Adrenal gland (tissue), 12 donors: ENCODE data around the gene IVNS1ABP. TPM values are rescaled to one million over a fixed set of nuclear protein-coding genes. Genes with fewer than 3 reads are reported as not detected.
"Not testable (repeated sequence)": the region's sequence is repeated elsewhere in the genome, so short reads cannot be mapped to it uniquely, and the experiment has no call there.

Experiments used
- DNase-seq, 7 donors: peaks; one replicate each; pipeline ENCODE4 v3.0.0-alpha.2; 2019 to 2020
- H3K27ac ChIP-seq, 5 donors: fragments of 200-600 bp; sonication (generic) in 4 of 5; 1 replicate in 3 of 5; 2 replicates in 2 of 5; pipeline versions ENCODE4 v1.5.1 to v1.8.0; 2016 to 2020; ENCODE audit warnings: mild to moderate bottlenecking in 1 of 5
- H3K27me3 ChIP-seq: fragments of 200-600 bp; 2 replicates; pipeline ENCODE4 v1.8.0; 2021
- H3K36me3 ChIP-seq, 2 donors: fragments of 200-600 bp; replicated peaks in 1 of 2; 1 replicate in 1 of 2; 2 replicates in 1 of 2; pipeline versions ENCODE4 v1.5.1 to v1.8.0; 2018 to 2022
- H3K4me1 ChIP-seq, 2 donors: fragments of 200-600 bp; replicated peaks in 1 of 2; 1 replicate in 1 of 2; 2 replicates in 1 of 2; pipeline versions ENCODE4 v1.5.1 to v1.8.0; 2018 to 2021
- H3K4me3 ChIP-seq, 4 donors: fragments of 200-600 bp; sonication (generic) in 3 of 4; one replicate each; pipeline ENCODE4 v1.5.1; 2016 to 2018
- H3K9me3 ChIP-seq, 3 donors: fragments of 200-600 bp; sonication (generic) in 1 of 3; replicated peaks in 1 of 3; 1 replicate in 2 of 3; 2 replicates in 1 of 3; pipeline versions ENCODE4 v1.5.1 to v1.8.0; 2016 to 2021
- POLR2A ChIP-seq, 2 donors: fragments of 450-650 bp; IDR thresholded peaks; one replicate each; pipeline ENCODE4 v1.6.1; 2017; ENCODE audit warnings: antibody characterized with exemption in 2 of 2, mild to moderate bottlenecking in 2 of 2, moderate library complexity in 1 of 2
- WGBS, 4 donors: extraction: QIAGEN DNeasy Blood & Tissue Kit in 2 of 4; methylation state at CpG; one replicate each; pipeline versions ENCODE4 v1.1.5 to v1.1.7; 2013 to 2017; 5-methylcytosine and 5-hydroxymethylcytosine counted together
- intact Hi-C, 2 donors: fragments of 100-400 bp; cut with DNase I; formaldehyde crosslinking; loops; one replicate each; pipeline versions ENCODE4 v1.14.1 to v1.15.0; 2022 to 2023
- polyA plus RNA-seq, 3 donors: library from polyadenylated mRNA; stranded (reverse); fragments of 200-250 nt in 2 of 3; fragments of 350-450 nt in 1 of 3; fragmentation: Illumina TruSeq in 1 of 3; extraction: RNeasy Lipid Tissue Mini Kit (QIAGEN cat#74804) in 1 of 3; gene quantifications; one replicate each; pipeline ENCODE4 v1.2.3, GENCODE V29; 2013 to 2014
- total RNA-seq, 9 donors: library from RNA; depleted of rRNA in 4 of 9; stranded (reverse); fragments of >200 nt in 4 of 9; fragments of 120-200 nt in 1 of 9; fragmentation: NEBNext Ultra II Directional in 1 of 9; extraction: Animal tissue kit (Norgen Biotek cat#: 25700) in 1 of 9; gene quantifications; one replicate each; pipeline versions ENCODE4 v1.1.0 to v1.2.4, GENCODE V29; 2013 to 2023
- TF ChIP-seq, protein P1 (sequence below), 6 experiments: fragments of 450-650 bp in 4 of 6; fragments of 200-600 bp in 2 of 6; sonication (generic) in 1 of 6; IDR thresholded peaks; 1 replicate in 5 of 6; 2 replicates in 1 of 6; pipeline versions ENCODE4 v1.5.1 to v1.8.0; 2016 to 2021; ENCODE audit warnings: antibody characterized with exemption in 6 of 6, mild to moderate bottlenecking in 2 of 6, moderate library complexity in 1 of 6
- donor health status: healthy with polysubstance abuse.
- donor health status: Bipolar disorder and iron deficiency.
- donor health status: DM: yes; HTN: yes; CAD: no.
- donor health status: DM: no; HTN: no; CAD: no.
- donor health status: DM: no; HTN: no; CAD: no.
- donor health status: DM: yes; HTN: yes; CAD: no.

Gene IVNS1ABP
- total and polyA plus RNA-seq, 12 donors: 20.4 to 119 (median 40.5) TPM

GRCh38 chr1:185260611-185261010 is 56.4 kb downstream of the IVNS1ABP start:
- TF ChIP-seq, protein P1, sequence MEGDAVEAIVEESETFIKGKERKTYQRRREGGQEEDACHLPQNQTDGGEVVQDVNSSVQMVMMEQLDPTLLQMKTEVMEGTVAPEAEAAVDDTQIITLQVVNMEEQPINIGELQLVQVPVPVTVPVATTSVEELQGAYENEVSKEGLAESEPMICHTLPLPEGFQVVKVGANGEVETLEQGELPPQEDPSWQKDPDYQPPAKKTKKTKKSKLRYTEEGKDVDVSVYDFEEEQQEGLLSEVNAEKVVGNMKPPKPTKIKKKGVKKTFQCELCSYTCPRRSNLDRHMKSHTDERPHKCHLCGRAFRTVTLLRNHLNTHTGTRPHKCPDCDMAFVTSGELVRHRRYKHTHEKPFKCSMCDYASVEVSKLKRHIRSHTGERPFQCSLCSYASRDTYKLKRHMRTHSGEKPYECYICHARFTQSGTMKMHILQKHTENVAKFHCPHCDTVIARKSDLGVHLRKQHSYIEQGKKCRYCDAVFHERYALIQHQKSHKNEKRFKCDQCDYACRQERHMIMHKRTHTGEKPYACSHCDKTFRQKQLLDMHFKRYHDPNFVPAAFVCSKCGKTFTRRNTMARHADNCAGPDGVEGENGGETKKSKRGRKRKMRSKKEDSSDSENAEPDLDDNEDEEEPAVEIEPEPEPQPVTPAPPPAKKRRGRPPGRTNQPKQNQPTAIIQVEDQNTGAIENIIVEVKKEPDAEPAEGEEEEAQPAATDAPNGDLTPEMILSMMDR (IDR thresholded peaks at IDR 0.05): no peak
- no peak for TF ChIP-seq POLR2A (IDR thresholded peaks at IDR 0.05)
- intact Hi-C loops: no loop called here
- Histone ChIP-seq H3K27ac (no peak overlapping the region), H3K36me3 (no peaks in the 10 kb centered on the region), H3K9me3 (no peaks in the 10 kb centered on the region), H3K27me3 (no peaks in the 10 kb centered on the region), H3K4me1 (no peaks in the 10 kb centered on the region), H3K4me3 (no peak overlapping the region)
- no peak for DNase-seq
- 78 to 91% (median 81%) methylated on average over 1 of the region's 1 CpG for WGBS, 4 donors

- H3K9me3 ChIP-seq: no peaks in the 10 kb centered on the region
- H3K4me3 ChIP-seq: no peak overlapping the region
- intact Hi-C loops: no loop called here
- TF ChIP-seq POLR2A (IDR thresholded peaks at IDR 0.05): no peak
- TF ChIP-seq, protein P1 (IDR thresholded peaks at IDR 0.05): no peak
- no peak for DNase-seq
- 93 to 97% (median 95%) methylated on average over 1 of the region's 1 CpG for WGBS, 4 donors
- no peaks in the 10 kb centered on the region for H3K27me3 ChIP-seq
- no peak overlapping the region for H3K27ac ChIP-seq
- H3K36me3 ChIP-seq: no peaks in the 10 kb centered on the region
- H3K4me1 ChIP-seq: no peaks in the 10 kb centered on the region
Measured at GRCh38 chr1:185258676-185259075, 58.4 kb downstream of the IVNS1ABP start.

DNA sequence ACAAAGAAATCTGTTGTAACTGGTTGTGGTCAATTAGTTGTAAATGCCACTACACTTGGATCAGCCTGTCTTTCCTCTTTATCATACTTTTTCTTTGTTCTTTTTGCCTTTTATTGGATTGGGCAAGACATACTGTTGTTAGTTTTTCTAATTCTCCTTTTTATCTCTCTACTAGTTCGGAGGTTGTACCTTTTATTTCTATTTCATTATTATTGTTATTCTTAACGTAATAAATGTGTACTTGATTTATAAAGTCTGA is 59.2 kb downstream of the IVNS1ABP start:
- DNase-seq: no peak
- Histone ChIP-seq H3K27me3 (no peaks in the 10 kb centered on the region), H3K27ac (no peak overlapping the region), H3K36me3 (no peaks in the 10 kb centered on the region), H3K4me1 (no peaks in the 10 kb centered on the region), H3K4me3 (no peak overlapping the region), H3K9me3 (no peaks in the 10 kb centered on the region)
- TF ChIP-seq, protein P1 (IDR thresholded peaks at IDR 0.05): no peak
- TF ChIP-seq POLR2A (IDR thresholded peaks at IDR 0.05): no peak
- intact Hi-C loops: no loop called here
- 92 to 94% (median 92%) methylated on average over 2 of the region's 2 CpGs for WGBS, 4 donors

DNA sequence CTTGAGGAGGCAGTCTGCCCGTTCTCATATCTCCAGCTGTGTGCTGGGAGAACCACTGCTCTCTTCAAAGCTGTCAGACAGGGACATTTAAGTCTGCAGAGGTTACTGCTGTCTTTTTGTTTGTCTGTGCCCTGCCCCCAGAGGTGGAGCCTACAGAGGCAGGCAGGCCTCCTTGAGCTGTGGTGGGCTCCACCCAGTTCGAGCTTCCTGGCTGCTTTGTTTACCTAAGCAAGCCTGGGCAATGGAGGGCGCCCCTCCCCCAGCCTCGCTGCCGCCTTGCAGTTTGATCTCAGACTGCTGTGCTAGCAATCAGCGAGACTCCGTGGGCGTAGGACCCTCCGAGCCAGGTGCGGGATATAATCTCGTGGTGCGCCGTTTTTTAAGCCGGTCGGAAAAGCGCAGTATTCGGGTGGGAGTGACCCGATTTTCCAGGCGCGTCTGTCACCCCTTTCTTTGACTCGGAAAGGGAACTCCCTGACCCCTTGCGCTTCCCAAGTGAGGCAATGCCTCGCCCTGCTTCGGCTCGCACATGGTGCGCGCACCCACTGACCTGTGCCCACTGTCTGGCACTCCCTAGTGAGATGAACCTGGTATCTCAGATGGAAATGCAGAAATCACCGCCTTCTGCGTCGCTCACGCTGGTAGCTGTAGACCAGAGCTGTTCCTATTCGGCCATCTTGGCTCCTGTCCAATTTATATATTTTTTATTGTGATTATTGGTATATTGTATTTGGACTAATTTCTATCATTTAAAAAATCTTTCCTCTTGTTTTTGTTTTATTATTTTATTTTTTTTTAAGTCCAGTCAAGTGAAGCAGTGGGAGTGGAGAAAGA is 59.7 kb downstream of the IVNS1ABP start:
- H3K4me1 ChIP-seq, intact Hi-C loops, H3K36me3 ChIP-seq, H3K9me3 ChIP-seq, H3K27ac ChIP-seq, H3K27me3 ChIP-seq, H3K4me3 ChIP-seq, DNase-seq: not testable (repeated sequence)
- 84 to 95% (median 92%) methylated on average over 6 to 19 of the region's 32 CpGs for WGBS, 4 donors

GRCh38 chr1:185255595-185255994 is 61.4 kb downstream of the IVNS1ABP start:
- DNase-seq, H3K4me1 ChIP-seq, intact Hi-C loops, H3K27me3 ChIP-seq, H3K27ac ChIP-seq, H3K4me3 ChIP-seq, H3K36me3 ChIP-seq, H3K9me3 ChIP-seq: not testable (repeated sequence)
- WGBS, 4 donors: 91 to 99% (median 98%) methylated on average over 4 to 5 of the region's 6 CpGs

DNA sequence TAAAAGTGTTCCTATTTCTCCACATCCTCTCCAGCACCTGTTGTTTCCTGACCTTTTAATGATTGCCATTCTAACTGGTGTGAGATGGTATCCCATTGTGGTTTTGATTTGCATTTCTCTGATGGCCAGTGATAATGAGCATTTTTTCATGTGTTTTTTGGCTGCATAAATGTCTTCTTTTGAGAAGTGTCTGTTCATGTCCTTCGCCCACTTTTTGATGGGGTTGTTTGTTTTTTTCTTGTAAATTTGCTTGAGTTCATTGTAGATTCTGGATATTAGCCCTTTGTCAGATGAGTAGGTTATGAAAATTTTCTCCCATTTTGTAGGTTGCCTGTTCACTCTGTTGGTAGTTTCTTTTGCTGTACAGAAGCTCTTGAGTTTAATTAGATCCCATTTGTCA is 64.6 kb downstream of the IVNS1ABP start:
- DNase-seq, H3K36me3 ChIP-seq, intact Hi-C loops, H3K9me3 ChIP-seq, H3K27ac ChIP-seq, H3K4me3 ChIP-seq, H3K4me1 ChIP-seq, H3K27me3 ChIP-seq: not testable (repeated sequence)
- 86% methylated on average over 1 of the region's 1 CpG; no CpG with 5 or more reads in 3 of the 4 donors for WGBS, 4 donors

GRCh38 chr1:185251928-185252327 is 65.1 kb downstream of the IVNS1ABP start:
- H3K4me1 ChIP-seq, H3K4me3 ChIP-seq, H3K9me3 ChIP-seq, H3K27ac ChIP-seq, H3K36me3 ChIP-seq, intact Hi-C loops, H3K27me3 ChIP-seq, DNase-seq: not testable (repeated sequence)
- 97 to 100% (median 99%) methylated on average over 3 of the region's 4 CpGs for WGBS, 4 donors
